ENCODE data around the gene TPSG1. TPM values are rescaled to one million over a fixed set of nuclear protein-coding genes. Genes with fewer than 3 reads are reported as not detected.
A peak's percentile ranks its signal among the peaks of the same experiment; 100 is the strongest.
"Not testable (repeated sequence)": the region's sequence is repeated elsewhere in the genome, so short reads cannot be mapped to it uniquely, and the experiment has no call there.

TPSG1 gene
- total RNA-seq, result not detected in 2 replicates

GRCh38 chr16:1225051-1225451 lies at the start of gene TPSG1:
Gene TPSG1, minus strand, starts transcription at chr16:1225268. Its CDS starts 16 bp downstream, at chr16:1225252.
- Mint-ChIP-seq H3K27me3 (ENCODE audit: insufficient read depth) (no peaks in the 10 kb centered on the region), H3K4me3 (no peak within 1 kb of the TSS), H3K36me3 (ENCODE audit: low read depth) (no peaks in the 10 kb centered on the region), H3K9me3 (no peaks in the 10 kb centered on the region), H3K27ac (peak within 1 kb of the TSS; percentile 12), H3K4me1 (ENCODE audit: low read depth) (no peaks in the 10 kb centered on the region)
- no peak for DNase-seq (ENCODE audit: low spot score)
- intact Hi-C loops (cut with micrococcal nuclease), result no loop called here

- no peaks in the 10 kb centered on the region for H3K9me3 Mint-ChIP-seq
- H3K27ac Mint-ChIP-seq, result no peak overlapping the region
- H3K36me3 Mint-ChIP-seq (ENCODE audit: low read depth), result no peaks in the 10 kb centered on the region
- H3K4me3 Mint-ChIP-seq, result no peak overlapping the region
- DNase-seq (ENCODE audit: low spot score), result no peak
- intact Hi-C loops (cut with micrococcal nuclease), result no loop called here
- H3K4me1 Mint-ChIP-seq (ENCODE audit: low read depth), result no peaks in the 10 kb centered on the region
- no peaks in the 10 kb centered on the region for H3K27me3 Mint-ChIP-seq (ENCODE audit: insufficient read depth)
Observed at GRCh38 chr16:1274767-1275166, 49.7 kb upstream of the TPSG1 start.

DNA sequence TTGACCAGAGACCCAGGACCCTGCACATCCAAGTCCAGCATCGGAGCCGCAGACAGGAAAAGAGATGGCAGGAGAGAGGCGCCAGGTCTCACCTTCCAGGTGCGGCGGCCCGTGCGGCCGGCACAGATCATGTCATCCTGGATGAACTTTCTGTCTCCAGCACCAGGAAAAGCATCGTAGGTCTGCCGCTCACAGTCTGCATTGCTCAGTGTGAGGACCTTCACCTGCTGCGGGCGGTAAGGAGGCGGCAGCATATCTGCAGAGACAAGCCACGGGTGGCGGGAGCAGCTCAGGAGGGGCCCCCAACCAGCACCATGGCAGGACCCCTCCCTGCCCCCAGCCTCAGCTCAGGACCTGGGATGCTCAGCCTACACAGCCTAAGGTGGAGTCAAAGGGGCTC lies 48.7 kb upstream of the TPSG1 start:
- Mint-ChIP-seq H3K4me3 (no peak overlapping the region), H3K27ac (no peak overlapping the region), H3K36me3 (ENCODE audit: low read depth) (no peaks in the 10 kb centered on the region), H3K4me1 (ENCODE audit: low read depth) (no peaks in the 10 kb centered on the region), H3K27me3 (ENCODE audit: insufficient read depth) (no peaks in the 10 kb centered on the region), H3K9me3 (no peaks in the 10 kb centered on the region)
- DNase-seq (ENCODE audit: low spot score), result no peak
- intact Hi-C loops (cut with micrococcal nuclease), result no loop called here

DNA sequence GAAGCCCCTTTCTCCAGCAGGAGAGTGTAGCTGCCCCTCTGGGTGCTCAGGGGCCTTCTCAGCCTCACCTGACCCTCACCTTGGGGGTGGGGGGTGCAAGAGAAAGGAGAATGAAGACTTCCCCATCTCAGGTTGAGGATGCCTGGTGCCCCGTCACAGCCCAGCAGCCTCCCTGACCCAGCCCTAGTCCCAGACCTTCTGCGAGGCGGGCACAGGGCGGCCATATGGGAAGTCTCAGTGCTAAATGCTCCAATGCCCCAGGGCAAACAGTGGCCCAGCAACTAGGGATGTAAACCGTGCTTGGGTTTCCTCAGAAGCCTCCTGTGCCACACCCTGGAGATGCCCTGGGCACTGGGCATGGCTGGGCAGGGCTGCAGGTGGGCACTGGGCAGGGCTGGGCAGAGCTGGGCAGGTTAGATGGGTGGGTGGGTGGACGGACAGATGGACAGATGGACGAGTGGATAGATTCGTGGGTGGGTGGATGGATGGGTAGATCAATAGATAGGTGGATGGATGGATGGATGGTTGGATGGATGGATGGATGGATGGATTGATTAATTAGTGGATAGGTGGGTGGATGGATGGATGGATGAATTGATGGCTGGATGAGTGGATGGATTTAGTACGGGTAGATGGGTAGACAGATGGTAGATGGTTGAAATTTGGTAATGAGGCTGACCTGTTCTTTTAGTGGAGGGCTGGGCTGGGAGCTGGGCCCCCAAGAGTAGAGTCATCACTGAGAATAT lies 47.6 kb upstream of the TPSG1 start:
- H3K9me3 Mint-ChIP-seq, result no peaks in the 10 kb centered on the region
- intact Hi-C loops (cut with micrococcal nuclease), result no loop called here
- H3K4me3 Mint-ChIP-seq, result no peak overlapping the region
- no peak overlapping the region for H3K27ac Mint-ChIP-seq
- no peaks in the 10 kb centered on the region for H3K27me3 Mint-ChIP-seq (ENCODE audit: insufficient read depth)
- H3K36me3 Mint-ChIP-seq (ENCODE audit: low read depth), result no peaks in the 10 kb centered on the region
- no peak for DNase-seq (ENCODE audit: low spot score)
- no peaks in the 10 kb centered on the region for H3K4me1 Mint-ChIP-seq (ENCODE audit: low read depth)

DNA sequence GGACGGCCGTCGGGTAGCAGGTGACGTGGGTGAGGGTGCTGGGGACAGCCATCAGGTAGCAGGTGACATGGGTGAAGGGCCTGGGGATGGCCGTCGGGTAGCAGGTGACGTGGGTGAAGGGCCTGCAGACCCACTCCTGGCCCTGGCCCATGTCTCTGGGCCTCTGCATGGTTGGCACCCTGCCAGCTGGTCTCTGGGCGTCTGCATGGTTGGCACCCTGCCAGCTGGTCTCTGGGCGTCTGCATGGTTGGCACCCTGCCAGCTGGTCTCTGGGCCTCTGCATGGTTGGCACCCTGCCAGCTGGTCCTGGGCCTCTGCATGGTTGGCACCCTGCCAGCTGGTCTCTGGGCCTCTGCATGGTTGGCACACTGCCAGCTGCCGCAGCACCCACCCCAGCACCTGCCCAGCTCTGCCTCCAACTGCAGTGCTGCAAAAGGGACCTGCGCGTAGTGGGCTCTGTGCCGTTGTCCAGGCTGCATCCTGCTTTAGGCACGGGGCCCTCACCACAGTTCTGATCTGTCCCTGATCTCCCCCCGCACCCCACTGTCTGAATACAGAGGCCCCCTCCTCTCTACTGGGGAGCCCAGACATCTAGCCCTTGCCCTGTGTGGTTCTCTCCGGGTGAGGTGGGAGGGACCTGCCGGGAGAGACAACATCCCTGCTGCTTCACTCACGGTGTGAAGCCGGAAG lies 46.8 kb upstream of the TPSG1 start:
- H3K27me3 Mint-ChIP-seq (ENCODE audit: insufficient read depth); H3K27ac Mint-ChIP-seq; H3K36me3 Mint-ChIP-seq (ENCODE audit: low read depth); intact Hi-C loops (cut with micrococcal nuclease); H3K4me1 Mint-ChIP-seq (ENCODE audit: low read depth); DNase-seq (ENCODE audit: low spot score); H3K9me3 Mint-ChIP-seq; H3K4me3 Mint-ChIP-seq: not testable (repeated sequence)

GRCh38 chr16:1271380-1271723 lies 46.3 kb upstream of the TPSG1 start:
- no peak for DNase-seq (ENCODE audit: low spot score)
- Mint-ChIP-seq H3K27ac (no peak overlapping the region), H3K4me3 (no peak overlapping the region), H3K9me3 (no peaks in the 10 kb centered on the region), H3K4me1 (ENCODE audit: low read depth) (no peaks in the 10 kb centered on the region), H3K27me3 (ENCODE audit: insufficient read depth) (no peaks in the 10 kb centered on the region), H3K36me3 (ENCODE audit: low read depth) (no peaks in the 10 kb centered on the region)
- intact Hi-C loops (cut with micrococcal nuclease), result no loop called here

GRCh38 chr16:1269418-1269817 lies 44.4 kb upstream of the TPSG1 start:
- H3K27me3 Mint-ChIP-seq (ENCODE audit: insufficient read depth); intact Hi-C loops (cut with micrococcal nuclease); H3K4me3 Mint-ChIP-seq; H3K27ac Mint-ChIP-seq; H3K9me3 Mint-ChIP-seq; DNase-seq (ENCODE audit: low spot score); H3K36me3 Mint-ChIP-seq (ENCODE audit: low read depth); H3K4me1 Mint-ChIP-seq (ENCODE audit: low read depth): not testable (repeated sequence)

GRCh38 chr16:1265826-1266225 lies 40.8 kb upstream of the TPSG1 start:
- no peak overlapping the region for H3K4me3 Mint-ChIP-seq
- intact Hi-C loops (cut with micrococcal nuclease), result no loop called here
- DNase-seq (ENCODE audit: low spot score), result no peak

DNA sequence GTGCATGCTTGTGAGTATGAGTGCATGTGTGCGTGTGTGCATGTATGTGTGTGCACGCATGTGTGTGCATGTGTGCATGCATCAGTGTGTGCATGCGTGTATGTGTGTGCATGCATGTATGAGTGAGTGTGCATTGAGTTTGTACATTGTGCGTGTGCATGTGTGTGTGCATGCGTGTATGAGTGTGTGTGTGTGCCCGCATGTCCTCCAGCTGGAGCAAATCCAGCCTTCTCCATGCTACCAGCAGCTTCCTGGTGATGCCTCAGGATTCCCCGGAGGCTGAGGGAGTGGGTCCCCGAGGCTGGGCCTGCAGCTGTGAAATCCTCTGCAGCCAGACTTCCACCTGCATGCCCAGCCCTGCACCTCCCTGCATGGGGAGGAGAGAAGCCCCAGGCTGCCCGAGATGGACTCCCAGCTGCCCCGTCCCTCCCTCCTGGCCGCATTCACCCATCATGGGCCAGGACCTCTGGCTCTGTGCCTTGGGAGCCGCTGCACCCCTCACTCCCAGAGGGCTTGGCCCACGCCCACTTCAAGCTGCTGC lies 40.1 kb upstream of the TPSG1 start:
- no peaks in the 10 kb centered on the region for H3K4me1 Mint-ChIP-seq (ENCODE audit: low read depth)
- H3K4me3 Mint-ChIP-seq, result no peak overlapping the region
- peaks cover 10% of the 10 kb centered on the region for H3K9me3 Mint-ChIP-seq
- H3K27ac Mint-ChIP-seq, result no peak overlapping the region
- intact Hi-C loops (cut with micrococcal nuclease), result no loop called here
- H3K36me3 Mint-ChIP-seq (ENCODE audit: low read depth), result no peaks in the 10 kb centered on the region
- peaks cover 7% of the 10 kb centered on the region for H3K27me3 Mint-ChIP-seq (ENCODE audit: insufficient read depth)
- no peak for DNase-seq (ENCODE audit: low spot score)

More at GRCh38 chr16:1265826-1266225, 40.8 kb upstream of the TPSG1 start:
- no peak overlapping the region for H3K27ac Mint-ChIP-seq
- H3K36me3 Mint-ChIP-seq (ENCODE audit: low read depth), result no peaks in the 10 kb centered on the region
- no peaks in the 10 kb centered on the region for H3K4me1 Mint-ChIP-seq (ENCODE audit: low read depth)
- H3K9me3 Mint-ChIP-seq, result peaks cover 10% of the 10 kb centered on the region
- peaks cover 3% of the 10 kb centered on the region for H3K27me3 Mint-ChIP-seq (ENCODE audit: insufficient read depth)

DNA sequence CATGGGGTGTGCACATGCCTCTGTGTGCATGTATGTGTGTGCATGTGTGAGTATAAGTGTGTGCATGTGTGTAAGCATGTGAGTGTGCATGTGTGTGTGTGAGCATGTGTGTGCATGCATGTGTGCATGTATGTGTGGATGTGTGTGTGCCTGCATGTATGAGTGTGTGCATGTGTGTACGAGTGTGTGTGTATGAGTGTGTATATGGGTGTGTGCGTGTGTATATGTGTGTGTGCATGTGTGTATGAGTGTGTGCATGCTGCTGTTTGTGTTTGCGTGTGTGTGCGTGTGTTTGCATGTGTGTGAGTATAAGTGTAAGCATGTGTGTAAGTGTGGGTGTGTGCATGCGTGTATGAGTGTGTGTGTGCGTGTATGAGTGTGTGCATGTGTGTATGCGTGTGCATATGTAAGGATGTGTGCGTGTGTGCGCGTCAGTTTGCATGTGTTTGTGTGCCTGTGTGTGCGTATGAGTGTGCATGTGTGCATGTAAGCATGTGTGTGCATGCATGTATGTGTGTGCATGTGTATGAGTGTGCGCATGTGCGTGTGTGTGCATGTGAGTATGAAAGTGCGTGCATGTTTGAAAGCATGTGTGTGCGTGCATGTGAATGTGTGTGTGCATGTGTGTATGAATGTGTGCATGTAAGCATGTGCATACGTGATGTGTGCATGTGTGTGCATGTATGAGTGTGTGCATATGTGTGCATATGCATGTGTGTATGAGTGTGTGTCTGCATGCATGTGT lies 39.4 kb upstream of the TPSG1 start:
- peaks cover 10% of the 10 kb centered on the region for H3K9me3 Mint-ChIP-seq
- no peak overlapping the region for H3K4me3 Mint-ChIP-seq
- DNase-seq (ENCODE audit: low spot score), result no peak
- H3K36me3 Mint-ChIP-seq (ENCODE audit: low read depth), result no peaks in the 10 kb centered on the region
- H3K4me1 Mint-ChIP-seq (ENCODE audit: low read depth), result no peaks in the 10 kb centered on the region
- peaks cover 7% of the 10 kb centered on the region for H3K27me3 Mint-ChIP-seq (ENCODE audit: insufficient read depth)
- intact Hi-C loops (cut with micrococcal nuclease), result no loop called here
- H3K27ac Mint-ChIP-seq, result no peak overlapping the region

GRCh38 chr16:1263591-1264344 lies 38.7 kb upstream of the TPSG1 start:
- Mint-ChIP-seq H3K27ac (no peak overlapping the region), H3K4me1 (ENCODE audit: low read depth) (no peaks in the 10 kb centered on the region), H3K27me3 (ENCODE audit: insufficient read depth) (peaks cover 11% of the 10 kb centered on the region), H3K36me3 (ENCODE audit: low read depth) (no peaks in the 10 kb centered on the region), H3K9me3 (peaks cover 10% of the 10 kb centered on the region), H3K4me3 (no peak overlapping the region)
- no peak for DNase-seq (ENCODE audit: low spot score)
- intact Hi-C loops (cut with micrococcal nuclease), result no loop called here

DNA sequence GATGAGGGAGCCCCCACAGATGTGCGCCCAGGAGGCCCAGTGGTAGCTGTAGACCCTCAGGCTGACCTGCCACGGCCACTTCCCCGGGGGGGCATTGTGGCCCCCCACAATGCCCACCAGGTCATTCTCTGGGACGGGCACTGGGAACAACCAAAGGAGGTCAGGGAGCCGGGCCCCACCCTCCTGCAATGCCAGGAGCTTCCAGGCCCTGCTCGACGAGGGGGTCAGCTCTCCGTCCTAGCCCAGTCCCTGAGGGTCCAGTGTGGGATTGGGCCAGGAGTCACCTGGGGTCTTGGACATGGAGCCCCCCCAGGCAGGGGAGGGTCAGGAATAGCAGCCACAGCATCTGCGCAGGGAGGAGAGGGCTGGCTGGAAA lies 37.8 kb upstream of the TPSG1 start:
- H3K9me3 Mint-ChIP-seq, result peaks cover 10% of the 10 kb centered on the region

More for the DNA sequence above, 37.8 kb upstream of the TPSG1 start:
- H3K27ac Mint-ChIP-seq, result no peak overlapping the region
- intact Hi-C loops (cut with micrococcal nuclease), result no loop called here
- no peak overlapping the region for H3K4me3 Mint-ChIP-seq
- peaks cover 11% of the 10 kb centered on the region for H3K27me3 Mint-ChIP-seq (ENCODE audit: insufficient read depth)
- no peak for DNase-seq (ENCODE audit: low spot score)
- H3K36me3 Mint-ChIP-seq (ENCODE audit: low read depth), result no peaks in the 10 kb centered on the region
- H3K4me1 Mint-ChIP-seq (ENCODE audit: low read depth), result no peaks in the 10 kb centered on the region
